Breast epithelium (tissue), 3 donors: ENCODE results near the gene DAP3.
"Not testable (repeated sequence)": the region's sequence is repeated elsewhere in the genome, so short reads cannot be mapped to it uniquely, and the experiment has no call there.

Experiments used
- POLR2A ChIP-seq: fragments of 450-650 bp; IDR thresholded peaks from one replicate; pipeline ENCODE4 v1.6.1; 2016; ENCODE audit warnings: antibody characterized with exemption, mild to moderate bottlenecking, moderate library complexity
- TF ChIP-seq, protein P1 (sequence below), 3 donors: fragments of 450-650 bp; IDR thresholded peaks; one replicate each; pipeline ENCODE4 v1.5.1; 2016 to 2017; ENCODE audit warnings: antibody characterized with exemption in 3 of 3, mild to moderate bottlenecking in 3 of 3, moderate library complexity in 3 of 3

DNA sequence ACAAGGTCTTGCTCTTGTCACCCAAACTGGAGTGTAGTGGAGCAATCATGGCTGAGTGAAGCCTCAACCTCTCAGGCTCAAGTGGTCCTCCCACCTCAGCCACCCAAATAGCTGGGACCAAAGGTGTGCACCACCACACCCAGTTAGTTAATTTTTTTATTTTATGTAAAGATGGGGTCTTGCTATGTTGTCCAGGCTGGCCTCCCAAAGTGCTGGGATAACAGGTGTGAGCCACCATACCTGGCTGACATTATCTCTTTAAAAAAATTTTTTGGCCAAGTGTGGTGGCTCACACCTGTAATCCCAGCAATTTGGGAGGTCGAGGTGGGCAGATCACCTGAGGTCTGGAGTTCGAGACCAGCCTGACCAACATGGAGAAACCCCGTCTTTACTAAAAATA is 70.1 kb downstream of the DAP3 start:
- TF ChIP-seq, protein P1, sequence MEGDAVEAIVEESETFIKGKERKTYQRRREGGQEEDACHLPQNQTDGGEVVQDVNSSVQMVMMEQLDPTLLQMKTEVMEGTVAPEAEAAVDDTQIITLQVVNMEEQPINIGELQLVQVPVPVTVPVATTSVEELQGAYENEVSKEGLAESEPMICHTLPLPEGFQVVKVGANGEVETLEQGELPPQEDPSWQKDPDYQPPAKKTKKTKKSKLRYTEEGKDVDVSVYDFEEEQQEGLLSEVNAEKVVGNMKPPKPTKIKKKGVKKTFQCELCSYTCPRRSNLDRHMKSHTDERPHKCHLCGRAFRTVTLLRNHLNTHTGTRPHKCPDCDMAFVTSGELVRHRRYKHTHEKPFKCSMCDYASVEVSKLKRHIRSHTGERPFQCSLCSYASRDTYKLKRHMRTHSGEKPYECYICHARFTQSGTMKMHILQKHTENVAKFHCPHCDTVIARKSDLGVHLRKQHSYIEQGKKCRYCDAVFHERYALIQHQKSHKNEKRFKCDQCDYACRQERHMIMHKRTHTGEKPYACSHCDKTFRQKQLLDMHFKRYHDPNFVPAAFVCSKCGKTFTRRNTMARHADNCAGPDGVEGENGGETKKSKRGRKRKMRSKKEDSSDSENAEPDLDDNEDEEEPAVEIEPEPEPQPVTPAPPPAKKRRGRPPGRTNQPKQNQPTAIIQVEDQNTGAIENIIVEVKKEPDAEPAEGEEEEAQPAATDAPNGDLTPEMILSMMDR (IDR thresholded peaks at IDR 0.05): not testable (repeated sequence)
- TF ChIP-seq POLR2A: not testable (repeated sequence)
